SU-DHL-6 (cell line): ENCODE results near the gene CEP170B.

ENCODE experiments used
- H2AFZ ChIP-seq: fragments of 200-600 bp; sonication (generic); 2 replicates; pipeline ENCODE4 v1.6.1; 2014; ENCODE audit warnings: low read depth, mild to moderate bottlenecking, moderate library complexity, mixed read lengths, antibody characterized with exemption, low read length; ENCODE audit not compliant: severe bottlenecking
- H3F3A ChIP-seq: fragments of 200-600 bp; shearing (Covaris generic); 2 replicates; pipeline ENCODE4 v1.6.0; 2016; ENCODE audit warnings: antibody characterized with exemption, mild to moderate bottlenecking; ENCODE audit not compliant: insufficient read depth
- H3K27ac ChIP-seq: fragments of 200-600 bp; sonication (generic); 2 replicates; pipeline ENCODE4 v1.5.1; 2016; ENCODE audit warnings: low read depth, mild to moderate bottlenecking, low read length, moderate library complexity, mixed read lengths
- H3K27me3 ChIP-seq: fragments of 200-600 bp; sonication (generic), shearing (Covaris generic); 2 replicates; pipeline ENCODE4 v1.6.0; 2014; ENCODE audit warnings: mild to moderate bottlenecking, low read length
- H3K36me3 ChIP-seq: fragments of 200-600 bp; sonication (generic); 2 replicates; pipeline ENCODE4 v1.6.1; 2014; ENCODE audit warnings: mild to moderate bottlenecking, low read length, mixed read lengths
- H3K4me2 ChIP-seq: fragments of 300-600, 200-600 bp; shearing (Covaris generic), sonication (generic); 2 replicates; pipeline ENCODE4 v1.6.0; 2014; ENCODE audit warnings: low read length, low read depth, mild to moderate bottlenecking; ENCODE audit not compliant: poor library complexity, severe bottlenecking
- H3K4me3 ChIP-seq: fragments of 200-600 bp; sonication (generic); 2 replicates; pipeline ENCODE4 v1.5.1; 2014; ENCODE audit warnings: antibody characterized with exemption, low read length, mild to moderate bottlenecking, mixed read lengths; ENCODE audit not compliant: insufficient read depth, poor library complexity, severe bottlenecking
- H3K79me2 ChIP-seq: fragments of 200-600 bp; sonication (generic); 2 replicates; pipeline ENCODE4 v1.6.1; 2014; ENCODE audit warnings: mild to moderate bottlenecking, low read length, moderate library complexity; ENCODE audit not compliant: insufficient read depth
- H3K9ac ChIP-seq: fragments of 200-600 bp; sonication (generic); 2 replicates; pipeline ENCODE4 v1.7.0; 2014; ENCODE audit warnings: mild to moderate bottlenecking, low read length
- H3K9me2 ChIP-seq: fragments of 200-600 bp; sonication (generic); replicated peaks from 2 replicates; pipeline ENCODE4 v1.6.1; 2014; ENCODE audit warnings: low read length; ENCODE audit not compliant: insufficient read depth
- H3K9me3 ChIP-seq: fragments of 200-600 bp; sonication (generic); 2 replicates; pipeline ENCODE4 v1.6.1; 2014; ENCODE audit warnings: low read length, mixed read lengths; ENCODE audit not compliant: insufficient read depth
- H4K20me1 ChIP-seq: fragments of 200-600 bp; sonication (generic); 2 replicates; pipeline ENCODE4 v1.6.1; 2014; ENCODE audit warnings: low read depth, mild to moderate bottlenecking, antibody characterized with exemption, low read length, moderate library complexity, mixed read lengths
- EZH2phosphoT487 ChIP-seq: fragments of 200-600 bp; sonication (generic), shearing (Covaris generic); conservative IDR thresholded peaks from 2 replicates; pipeline ENCODE4 v1.6.1; 2018; ENCODE audit warnings: mild to moderate bottlenecking, antibody characterized with exemption, low read length, moderate library complexity, mixed read lengths
- TF ChIP-seq, protein P1 (sequence below): fragments of 200-600 bp; sonication (generic); IDR thresholded peaks from one replicate; pipeline ENCODE4 v1.5.1; 2017; ENCODE audit warnings: antibody characterized with exemption, mild to moderate bottlenecking, low read length, moderate library complexity; ENCODE audit not compliant: insufficient read depth, poor library complexity, severe bottlenecking

CEP170B gene

DNA sequence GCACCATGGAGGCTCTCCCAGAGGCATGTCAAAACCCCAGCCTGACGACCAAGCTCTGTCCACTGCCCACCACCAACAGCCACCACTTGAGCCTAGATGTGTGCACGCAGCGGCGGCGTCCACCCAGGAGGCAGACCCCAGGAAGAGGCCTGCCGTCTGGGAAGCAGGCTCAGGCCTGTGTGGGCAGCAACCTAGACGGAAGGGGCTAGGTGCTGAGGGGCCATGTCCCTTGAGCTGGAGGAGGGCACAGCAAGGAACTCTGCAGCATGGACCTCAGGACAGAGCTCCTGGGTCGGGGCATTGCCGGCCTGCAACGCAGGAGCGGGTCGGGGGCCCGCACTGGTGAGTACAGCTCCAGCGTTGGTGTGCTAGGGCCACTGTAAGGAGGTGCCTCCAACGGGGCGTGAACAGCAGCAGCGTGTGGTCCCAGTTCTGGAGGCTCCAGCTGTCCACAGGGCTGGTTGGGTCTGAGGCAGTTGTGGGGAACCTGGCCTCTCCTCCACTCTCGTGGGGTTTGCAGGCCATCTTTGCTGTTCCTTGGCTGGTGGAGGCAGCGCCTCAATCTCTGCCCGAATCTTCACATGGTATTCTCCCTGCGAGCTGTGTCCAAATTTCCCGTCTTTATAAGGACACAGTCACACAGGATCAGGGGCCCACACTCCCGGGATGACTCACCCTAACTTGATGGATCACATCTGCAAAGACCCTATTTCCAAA lies 43.7 kb upstream of the CEP170B start:
- Histone ChIP-seq H3F3A (no peaks in the 10 kb centered on the region), H3K9me2 (no peaks in the 10 kb centered on the region), H3K27me3 (no peaks in the 10 kb centered on the region), H2AFZ (no peak overlapping the region), H3K9me3 (no peaks in the 10 kb centered on the region), H3K79me2 (no peaks in the 10 kb centered on the region), H4K20me1 (no peaks in the 10 kb centered on the region), H3K9ac (no peak overlapping the region), H3K36me3 (no peaks in the 10 kb centered on the region), H3K4me3 (no peak overlapping the region), H3K27ac (no peak overlapping the region), H3K4me2 (no peak overlapping the region)
- TF ChIP-seq, protein P1, sequence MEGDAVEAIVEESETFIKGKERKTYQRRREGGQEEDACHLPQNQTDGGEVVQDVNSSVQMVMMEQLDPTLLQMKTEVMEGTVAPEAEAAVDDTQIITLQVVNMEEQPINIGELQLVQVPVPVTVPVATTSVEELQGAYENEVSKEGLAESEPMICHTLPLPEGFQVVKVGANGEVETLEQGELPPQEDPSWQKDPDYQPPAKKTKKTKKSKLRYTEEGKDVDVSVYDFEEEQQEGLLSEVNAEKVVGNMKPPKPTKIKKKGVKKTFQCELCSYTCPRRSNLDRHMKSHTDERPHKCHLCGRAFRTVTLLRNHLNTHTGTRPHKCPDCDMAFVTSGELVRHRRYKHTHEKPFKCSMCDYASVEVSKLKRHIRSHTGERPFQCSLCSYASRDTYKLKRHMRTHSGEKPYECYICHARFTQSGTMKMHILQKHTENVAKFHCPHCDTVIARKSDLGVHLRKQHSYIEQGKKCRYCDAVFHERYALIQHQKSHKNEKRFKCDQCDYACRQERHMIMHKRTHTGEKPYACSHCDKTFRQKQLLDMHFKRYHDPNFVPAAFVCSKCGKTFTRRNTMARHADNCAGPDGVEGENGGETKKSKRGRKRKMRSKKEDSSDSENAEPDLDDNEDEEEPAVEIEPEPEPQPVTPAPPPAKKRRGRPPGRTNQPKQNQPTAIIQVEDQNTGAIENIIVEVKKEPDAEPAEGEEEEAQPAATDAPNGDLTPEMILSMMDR = no peak
- no peak for TF ChIP-seq EZH2phosphoT487

DNA sequence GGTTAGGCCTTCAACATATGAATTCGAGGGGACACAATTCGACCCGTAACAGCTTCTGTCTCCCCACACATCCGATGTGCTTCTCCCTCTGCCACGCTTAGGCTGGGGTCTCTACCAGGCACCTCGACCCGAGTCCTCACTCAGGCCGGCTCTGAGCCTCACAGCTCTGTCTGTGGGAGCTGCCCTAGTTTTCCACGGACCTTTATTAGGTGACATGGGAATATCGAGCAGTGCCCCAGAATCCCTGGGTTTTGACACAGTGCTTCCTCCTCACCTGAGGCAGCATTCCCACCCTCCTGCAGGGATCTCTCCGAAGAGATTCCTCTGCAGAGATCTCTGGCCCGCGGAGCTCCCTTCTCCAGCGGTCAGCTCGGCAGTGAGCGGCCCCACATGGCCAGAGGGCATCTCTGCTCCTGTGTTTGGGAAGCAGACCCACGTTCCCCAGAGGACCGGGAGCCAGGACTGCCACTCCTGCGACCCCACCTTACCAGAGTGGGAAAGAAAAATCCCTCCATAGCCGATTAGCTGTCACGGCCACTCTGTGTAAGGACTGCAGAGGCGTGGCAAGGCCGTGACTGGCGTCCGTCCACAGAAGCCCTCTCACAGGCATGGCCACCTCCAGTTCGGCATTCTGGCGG lies 43.0 kb upstream of the CEP170B start:
- H3K27ac ChIP-seq = no peak overlapping the region
- no peak for TF ChIP-seq EZH2phosphoT487
- TF ChIP-seq, protein P1 = no peak
- H4K20me1 ChIP-seq = no peaks in the 10 kb centered on the region

DNA sequence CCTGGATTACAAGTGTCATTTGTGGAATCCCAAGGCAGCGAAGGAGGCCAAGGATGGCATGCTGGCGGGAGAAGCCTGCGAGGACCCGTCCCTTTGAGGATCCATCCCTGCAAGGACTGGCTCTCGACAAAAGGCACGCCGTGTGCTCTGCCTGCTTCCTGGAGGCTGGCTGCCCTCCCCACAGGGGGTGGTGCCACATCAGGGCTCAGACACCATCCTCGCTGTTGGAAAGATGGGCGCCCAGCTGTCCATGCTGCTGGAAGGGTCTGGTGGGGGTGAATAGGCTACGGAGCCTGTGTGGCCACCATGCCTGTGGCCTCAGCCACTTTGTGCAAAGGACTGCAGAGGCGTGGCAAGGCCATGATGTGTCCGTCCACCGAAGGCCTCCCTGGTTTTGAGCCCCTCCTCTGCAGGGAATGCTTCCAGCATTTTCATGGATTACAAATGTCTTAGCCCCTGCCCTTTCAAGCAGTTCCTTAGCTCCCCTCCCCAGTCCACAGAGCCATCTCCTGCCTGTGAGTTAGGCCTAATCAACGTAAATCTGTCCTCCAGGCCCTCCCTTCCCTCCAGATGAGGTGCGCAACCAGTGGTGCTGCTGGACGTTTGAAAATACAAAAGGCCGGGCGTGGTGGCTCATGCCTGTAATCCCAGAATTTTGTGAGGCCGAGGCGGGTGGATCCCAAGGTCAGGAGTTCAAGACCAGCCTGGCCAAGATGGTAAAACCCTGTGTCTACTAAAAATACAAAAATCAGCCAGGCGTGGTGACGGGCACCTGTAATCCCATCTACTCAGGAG lies 42.0 kb upstream of the CEP170B start:
- H3K9ac ChIP-seq = no peak overlapping the region
- H3K9me2 ChIP-seq = no peaks in the 10 kb centered on the region

More for the DNA sequence above, 43.0 kb upstream of the CEP170B start:
- no peak overlapping the region for H3K4me2 ChIP-seq
- no peaks in the 10 kb centered on the region for H3K79me2 ChIP-seq
- no peaks in the 10 kb centered on the region for H3K9me3 ChIP-seq
- H3K27me3 ChIP-seq = no peaks in the 10 kb centered on the region
- no peak overlapping the region for H2AFZ ChIP-seq
- no peaks in the 10 kb centered on the region for H3K36me3 ChIP-seq
- H3K4me3 ChIP-seq = no peak overlapping the region
- no peak overlapping the region for H3K9ac ChIP-seq
- H3F3A ChIP-seq = no peaks in the 10 kb centered on the region
- H3K9me2 ChIP-seq = no peaks in the 10 kb centered on the region

More for the DNA sequence above, 42.0 kb upstream of the CEP170B start:
- no peaks in the 10 kb centered on the region for H3K79me2 ChIP-seq
- H3K27me3 ChIP-seq = no peaks in the 10 kb centered on the region
- H3K4me2 ChIP-seq = no peak overlapping the region
- H4K20me1 ChIP-seq = no peaks in the 10 kb centered on the region
- no peaks in the 10 kb centered on the region for H3K9me3 ChIP-seq
- no peak overlapping the region for H3K4me3 ChIP-seq
- no peak overlapping the region for H3K27ac ChIP-seq
- TF ChIP-seq, protein P1 = no peak
- TF ChIP-seq EZH2phosphoT487 = no peak
- no peak overlapping the region for H2AFZ ChIP-seq
- no peaks in the 10 kb centered on the region for H3K36me3 ChIP-seq
- no peaks in the 10 kb centered on the region for H3F3A ChIP-seq
